Activated naive CD8-positive, alpha-beta T cell treated with anti-CD3 and anti-CD28 coated beads for 36 hours (primary cell): Measurements from ENCODE around the gene PTPRD. TPM values are rescaled to one million over a fixed set of nuclear protein-coding genes. Genes with fewer than 3 reads are reported as not detected.

Experiments used
- DNase-seq: peaks from one replicate; pipeline ENCODE4 v3.0.0; 2021
- H3K27ac Mint-ChIP-seq: one replicate; pipeline ENCODE4 v1.8.0; 2022; ENCODE audit warnings: mild to moderate bottlenecking, moderate library complexity, mixed read lengths
- H3K27me3 Mint-ChIP-seq: one replicate; pipeline ENCODE4 v1.8.0; 2022; ENCODE audit warnings: mild to moderate bottlenecking, mixed read lengths
- H3K36me3 Mint-ChIP-seq: one replicate; pipeline ENCODE4 v1.8.0; 2021; ENCODE audit warnings: mild to moderate bottlenecking, mixed read lengths
- H3K4me1 Mint-ChIP-seq: one replicate; pipeline ENCODE4 v1.8.0; 2021; ENCODE audit warnings: mixed read lengths
- H3K4me3 Mint-ChIP-seq: one replicate; pipeline ENCODE4 v1.8.0; 2022; ENCODE audit warnings: mild to moderate bottlenecking, moderate library complexity, mixed read lengths
- H3K9me3 Mint-ChIP-seq: one replicate; pipeline ENCODE4 v1.8.0; 2022; ENCODE audit warnings: mixed read lengths
- total RNA-seq, 2 experiments: library from RNA; stranded (reverse); gene quantifications; one replicate each; pipeline ENCODE4 v1.2.3, GENCODE V29; 2021

PTPRD gene
- total RNA-seq, 2 experiments from 2014 or later = 0.16 to 0.18 TPM

DNA sequence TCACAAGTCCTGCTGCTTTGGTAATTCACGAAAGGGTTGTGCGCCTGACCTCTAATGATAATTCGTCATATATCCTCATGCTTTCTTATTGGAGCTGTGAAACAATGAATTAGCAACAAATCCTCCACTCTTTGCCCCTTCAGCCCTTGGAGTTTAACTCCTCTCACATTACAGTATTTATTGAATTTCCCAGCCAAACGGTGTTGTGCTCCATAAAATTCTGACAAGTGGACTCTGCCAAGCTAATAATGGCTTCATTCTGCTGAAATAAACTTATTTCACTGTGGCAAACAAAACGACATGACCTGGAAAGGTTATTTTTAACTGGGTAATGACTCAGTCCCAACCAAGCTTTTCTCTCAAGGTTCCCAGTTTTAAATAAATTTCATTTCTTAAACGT is 1828.9 kb downstream of the PTPRD start:
- H3K27me3 Mint-ChIP-seq = no peaks in the 10 kb centered on the region
- H3K4me1 Mint-ChIP-seq = no peaks in the 10 kb centered on the region
- no peak overlapping the region for H3K4me3 Mint-ChIP-seq
- no peak overlapping the region for H3K27ac Mint-ChIP-seq
- H3K9me3 Mint-ChIP-seq = no peaks in the 10 kb centered on the region
- DNase-seq = no peak
- H3K36me3 Mint-ChIP-seq = no peaks in the 10 kb centered on the region

DNA sequence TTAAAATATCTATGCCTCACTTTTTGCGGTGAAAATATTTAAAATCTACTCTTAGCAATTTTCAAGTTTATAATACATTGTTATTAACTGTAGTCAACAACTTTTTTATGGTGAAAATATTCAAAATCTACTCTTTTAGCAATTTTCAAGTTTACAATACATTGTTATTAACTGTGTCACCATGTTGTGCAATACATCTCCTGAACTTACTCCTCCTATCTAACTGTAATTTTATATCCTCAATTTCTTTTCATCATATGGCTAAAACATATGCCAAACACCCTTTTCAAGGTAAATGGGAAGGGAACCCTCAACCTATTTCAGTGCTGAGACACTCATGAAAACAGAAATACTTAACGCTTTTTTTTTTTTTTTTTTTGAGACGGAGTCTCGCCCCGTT is 1830.6 kb downstream of the PTPRD start:
- Mint-ChIP-seq H3K36me3 (no peaks in the 10 kb centered on the region), H3K27me3 (no peaks in the 10 kb centered on the region), H3K9me3 (no peaks in the 10 kb centered on the region), H3K4me3 (no peak overlapping the region), H3K27ac (no peak overlapping the region), H3K4me1 (no peaks in the 10 kb centered on the region)
- no peak for DNase-seq

DNA sequence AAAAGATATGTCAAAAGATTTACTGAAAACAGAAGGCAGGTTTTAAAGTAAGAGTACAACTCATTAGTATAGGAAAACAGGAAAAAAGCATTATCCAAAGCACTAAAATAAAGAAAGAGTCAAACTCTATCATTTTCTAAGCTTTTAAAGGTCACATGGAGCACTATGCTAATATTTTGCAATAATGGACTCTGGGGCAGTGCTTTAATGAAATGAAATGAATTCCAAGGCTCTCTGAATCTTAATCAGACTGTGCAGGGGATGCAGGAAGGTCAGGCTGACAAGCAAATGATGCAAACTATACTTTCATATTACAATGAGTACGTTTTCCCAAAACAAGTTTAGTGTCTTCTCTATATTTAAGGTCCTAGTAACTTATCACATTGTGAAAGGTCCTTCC is 1831.3 kb downstream of the PTPRD start:
- Mint-ChIP-seq H3K9me3 (no peaks in the 10 kb centered on the region), H3K27ac (no peak overlapping the region), H3K27me3 (no peaks in the 10 kb centered on the region), H3K4me3 (no peak overlapping the region), H3K4me1 (no peaks in the 10 kb centered on the region), H3K36me3 (no peaks in the 10 kb centered on the region)
- no peak for DNase-seq

DNA sequence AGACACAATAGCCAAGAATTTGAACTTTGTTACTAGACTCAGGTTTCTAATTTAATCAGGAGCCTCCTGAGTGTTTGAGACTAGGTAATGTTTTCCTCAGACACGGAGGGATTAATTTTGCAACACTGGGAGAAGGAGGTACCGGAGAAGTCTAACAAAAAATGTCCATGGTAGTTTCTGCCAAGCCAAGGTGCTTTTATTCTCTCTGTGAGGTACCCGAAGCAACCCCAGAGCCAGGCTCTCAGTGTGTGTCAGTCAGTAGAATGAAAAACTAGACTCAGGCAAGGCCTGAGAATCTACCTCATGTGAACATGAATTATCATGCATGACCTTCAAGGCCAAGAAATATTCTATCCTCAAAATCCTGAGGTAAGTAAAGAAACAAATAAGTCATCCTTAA is 1832.4 kb downstream of the PTPRD start:
- no peak overlapping the region for H3K4me3 Mint-ChIP-seq

DNA sequence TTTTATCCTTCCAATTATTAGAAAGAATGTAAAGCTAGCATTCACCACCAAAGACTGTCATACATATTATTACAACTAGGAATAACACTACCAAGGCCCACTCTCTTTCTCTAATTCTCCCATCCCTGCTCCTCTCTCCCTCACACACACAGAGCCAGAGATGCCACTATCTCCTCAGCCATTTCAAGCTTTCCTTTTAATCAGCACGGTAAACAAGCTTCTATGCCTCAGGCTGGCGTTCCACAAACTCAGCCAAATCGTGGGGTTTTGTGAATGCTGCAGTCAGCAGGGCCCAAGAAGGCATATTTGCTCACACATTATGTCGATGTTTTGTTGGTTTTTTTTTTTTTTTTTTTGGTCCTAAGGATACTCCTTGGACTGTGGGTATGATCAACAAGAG is 1833.3 kb downstream of the PTPRD start:
- Mint-ChIP-seq H3K9me3 (no peaks in the 10 kb centered on the region), H3K27me3 (no peaks in the 10 kb centered on the region), H3K27ac (no peak overlapping the region), H3K36me3 (no peaks in the 10 kb centered on the region), H3K4me1 (no peaks in the 10 kb centered on the region), H3K4me3 (no peak overlapping the region)
- DNase-seq = no peak

More for the DNA sequence above, 1832.4 kb downstream of the PTPRD start:
- H3K27ac Mint-ChIP-seq = no peak overlapping the region
- no peaks in the 10 kb centered on the region for H3K4me1 Mint-ChIP-seq
- H3K9me3 Mint-ChIP-seq = no peaks in the 10 kb centered on the region
- H3K27me3 Mint-ChIP-seq = no peaks in the 10 kb centered on the region
- no peaks in the 10 kb centered on the region for H3K36me3 Mint-ChIP-seq
- DNase-seq = no peak

DNA sequence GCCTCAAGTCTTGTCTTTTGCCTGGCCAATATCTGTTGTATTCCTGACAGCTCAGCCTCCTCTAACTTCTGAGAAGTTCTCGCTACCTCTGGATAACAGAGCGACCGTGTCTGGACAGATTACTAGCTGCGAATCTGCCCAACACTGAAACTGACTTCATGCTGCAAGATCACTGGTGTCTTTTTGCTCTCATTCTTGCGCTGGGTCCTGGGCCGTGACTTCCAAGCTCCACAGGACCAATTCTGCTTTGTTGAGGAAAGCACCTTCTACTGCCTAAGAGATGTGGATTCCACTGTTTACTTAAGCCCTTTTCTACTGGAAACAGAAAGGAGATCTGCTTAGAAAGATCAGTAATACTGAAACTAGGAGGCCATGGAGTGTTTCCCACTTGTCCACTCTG is 1834.4 kb downstream of the PTPRD start:
- Mint-ChIP-seq H3K9me3 (no peaks in the 10 kb centered on the region), H3K27ac (no peak overlapping the region), H3K4me1 (no peaks in the 10 kb centered on the region), H3K36me3 (no peaks in the 10 kb centered on the region), H3K27me3 (no peaks in the 10 kb centered on the region), H3K4me3 (no peak overlapping the region)
- DNase-seq = no peak

DNA sequence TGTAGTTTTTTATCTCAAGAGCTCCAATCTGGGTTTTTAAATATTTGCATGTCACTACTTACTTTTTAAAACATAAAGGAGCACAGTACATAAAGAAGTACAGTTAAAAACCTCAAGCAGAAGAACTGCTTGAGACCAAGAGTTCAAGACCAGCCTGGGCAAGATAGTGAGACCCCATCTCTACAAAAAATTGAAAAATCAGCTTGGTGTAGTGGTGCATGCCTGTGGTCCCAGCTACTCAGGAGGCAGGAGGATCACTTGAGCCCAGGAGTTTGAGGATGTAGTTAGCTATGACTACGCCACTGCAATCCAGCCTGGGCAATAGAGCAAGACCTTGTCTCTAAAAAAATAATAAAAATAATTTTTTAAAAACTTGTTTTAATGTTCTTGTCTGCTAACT is 1840.5 kb downstream of the PTPRD start:
- Mint-ChIP-seq H3K27ac (no peak overlapping the region), H3K9me3 (no peaks in the 10 kb centered on the region), H3K4me3 (no peak overlapping the region), H3K4me1 (no peaks in the 10 kb centered on the region), H3K36me3 (no peaks in the 10 kb centered on the region), H3K27me3 (no peaks in the 10 kb centered on the region)
- no peak for DNase-seq

DNA sequence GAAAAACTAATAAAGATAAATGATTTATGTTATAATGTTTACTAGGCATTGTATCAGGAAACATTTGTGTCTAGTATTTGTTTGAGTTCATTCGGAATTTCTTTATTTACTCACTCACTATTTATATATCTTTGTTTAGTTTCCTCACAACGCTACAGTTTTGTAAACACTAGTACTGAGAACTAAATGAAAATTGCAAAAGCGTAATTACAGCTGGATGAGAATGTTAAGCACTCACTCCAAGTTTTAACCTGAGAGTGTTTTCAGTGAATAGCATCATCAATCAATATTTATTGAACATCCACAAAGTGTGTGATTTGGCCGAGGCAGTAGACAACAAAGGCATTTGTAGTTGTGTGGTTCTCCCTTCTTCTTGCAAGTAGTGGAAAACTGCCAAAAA is 1843.6 kb downstream of the PTPRD start:
- Mint-ChIP-seq H3K4me3 (no peak overlapping the region), H3K9me3 (no peaks in the 10 kb centered on the region), H3K4me1 (no peaks in the 10 kb centered on the region), H3K27me3 (no peaks in the 10 kb centered on the region), H3K36me3 (no peaks in the 10 kb centered on the region), H3K27ac (no peak overlapping the region)
- DNase-seq = no peak

DNA sequence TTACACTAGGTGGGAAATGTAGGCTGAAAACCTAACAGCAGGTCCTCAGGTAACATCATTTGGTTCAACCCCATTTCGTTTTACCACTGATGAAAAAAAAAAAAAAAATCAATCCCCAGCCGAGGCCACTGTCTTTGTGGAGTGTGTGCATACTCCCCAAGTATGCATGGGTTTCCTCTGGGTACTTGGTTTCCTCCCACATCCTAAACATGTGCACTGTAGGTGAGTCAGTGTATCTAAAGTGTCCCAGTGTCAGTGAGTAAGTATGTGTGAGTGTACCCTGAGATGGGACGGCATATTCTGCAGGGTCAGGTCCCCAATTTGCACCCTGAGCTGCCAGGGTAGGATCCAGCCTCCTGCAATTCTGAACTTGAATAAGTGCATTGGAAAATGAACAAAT is 1846.7 kb downstream of the PTPRD start:
- no peaks in the 10 kb centered on the region for H3K27me3 Mint-ChIP-seq
- no peak overlapping the region for H3K27ac Mint-ChIP-seq
- no peaks in the 10 kb centered on the region for H3K9me3 Mint-ChIP-seq
- H3K4me3 Mint-ChIP-seq = no peak overlapping the region
- H3K4me1 Mint-ChIP-seq = no peaks in the 10 kb centered on the region
- no peak for DNase-seq
- H3K36me3 Mint-ChIP-seq = no peaks in the 10 kb centered on the region

DNA sequence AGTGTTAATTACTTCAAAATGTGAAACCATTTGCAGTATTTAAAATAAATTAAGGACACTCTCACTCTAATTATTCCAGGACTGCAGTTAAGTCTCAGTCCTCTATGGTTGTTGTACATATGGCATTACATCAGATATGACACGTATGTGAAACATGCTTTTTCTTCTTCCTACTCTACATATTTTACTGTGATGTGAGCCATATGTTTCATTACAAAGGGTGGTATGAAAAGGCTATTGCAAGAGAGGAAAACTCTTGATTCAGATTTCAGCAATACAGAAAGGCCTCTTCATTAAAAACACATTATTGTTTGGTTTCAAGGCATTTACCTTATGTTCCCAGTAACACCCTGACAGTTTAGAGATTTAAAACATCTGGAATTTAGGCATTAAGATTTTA is 1848.8 kb downstream of the PTPRD start:
- H3K27me3 Mint-ChIP-seq = no peaks in the 10 kb centered on the region
- peaks cover 3% of the 10 kb centered on the region for H3K4me1 Mint-ChIP-seq
- no peak overlapping the region for H3K4me3 Mint-ChIP-seq
- H3K36me3 Mint-ChIP-seq = no peaks in the 10 kb centered on the region
- DNase-seq = no peak
- H3K9me3 Mint-ChIP-seq = no peaks in the 10 kb centered on the region
- no peak overlapping the region for H3K27ac Mint-ChIP-seq

DNA sequence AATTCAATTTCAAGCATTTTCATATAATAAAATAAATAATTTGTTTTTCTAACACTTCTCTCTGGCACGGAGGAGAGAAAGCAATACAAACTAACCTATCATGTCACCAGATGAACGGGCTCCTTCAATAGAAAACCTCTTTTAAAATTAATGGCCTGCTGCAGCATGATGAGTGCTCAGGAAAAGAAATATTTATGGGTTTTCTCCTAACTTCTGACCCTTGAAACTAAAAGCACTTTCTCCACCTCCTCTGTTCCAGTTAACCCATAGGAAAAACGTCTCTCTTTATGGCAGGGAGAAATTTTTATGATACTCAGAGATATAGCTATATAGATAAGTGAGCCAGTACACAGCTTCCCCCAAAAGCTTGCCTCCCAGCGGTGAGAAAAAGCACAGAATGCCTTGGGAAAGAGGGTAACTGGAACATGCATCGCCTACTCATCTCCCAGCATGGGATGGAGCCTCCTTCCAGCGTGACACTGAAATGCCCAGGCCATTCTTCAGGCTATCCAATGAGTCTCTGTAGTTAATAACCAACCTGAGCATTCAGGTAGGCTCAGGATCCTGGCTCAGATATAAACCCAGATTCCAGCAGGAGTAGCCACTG is 1850.2 kb downstream of the PTPRD start:
- Mint-ChIP-seq H3K4me1 (peaks cover 3% of the 10 kb centered on the region), H3K4me3 (no peak overlapping the region)

DNA sequence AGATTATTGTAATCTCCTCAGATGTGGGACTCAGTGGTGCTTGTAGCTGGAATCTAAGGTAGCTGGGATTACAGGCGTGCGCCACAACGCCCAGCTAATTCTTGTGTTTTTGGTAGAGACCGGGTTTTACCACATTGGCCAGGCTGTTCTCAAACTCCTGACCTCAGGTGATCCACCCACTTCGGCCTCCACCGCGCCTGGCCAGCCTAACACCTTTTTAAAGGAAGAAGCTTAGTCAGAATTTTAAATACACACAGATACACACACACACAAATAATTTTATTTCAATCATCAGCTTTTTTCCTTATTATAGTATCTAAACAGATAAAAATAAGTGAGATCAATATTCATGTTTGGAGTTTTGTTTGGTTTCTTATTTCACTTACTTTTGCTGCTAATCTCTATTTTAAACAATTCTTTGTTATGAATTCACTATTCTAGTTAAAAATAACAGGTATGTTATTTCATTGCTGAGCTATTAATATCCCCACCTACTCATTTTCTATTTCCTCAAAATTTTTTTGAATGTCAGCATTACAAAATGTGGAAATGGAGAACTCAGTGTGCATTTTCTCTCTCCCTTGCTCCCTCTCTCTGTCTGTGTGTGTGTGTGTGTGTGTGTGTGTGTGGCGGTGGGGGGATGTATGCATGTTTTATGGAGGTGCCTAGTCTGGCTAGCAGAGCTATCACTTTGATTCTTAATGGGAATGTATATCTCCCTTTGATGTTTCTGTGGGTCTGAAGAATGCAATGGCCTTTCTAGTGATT is 1852.6 kb downstream of the PTPRD start:
- Mint-ChIP-seq H3K36me3 (no peaks in the 10 kb centered on the region), H3K27me3 (no peaks in the 10 kb centered on the region), H3K27ac (no peak overlapping the region)

More for the DNA sequence above, 1850.2 kb downstream of the PTPRD start:
- H3K36me3 Mint-ChIP-seq = no peaks in the 10 kb centered on the region
- H3K27me3 Mint-ChIP-seq = no peaks in the 10 kb centered on the region
- H3K27ac Mint-ChIP-seq = no peak overlapping the region
- no peaks in the 10 kb centered on the region for H3K9me3 Mint-ChIP-seq
- DNase-seq = no peak

DNA sequence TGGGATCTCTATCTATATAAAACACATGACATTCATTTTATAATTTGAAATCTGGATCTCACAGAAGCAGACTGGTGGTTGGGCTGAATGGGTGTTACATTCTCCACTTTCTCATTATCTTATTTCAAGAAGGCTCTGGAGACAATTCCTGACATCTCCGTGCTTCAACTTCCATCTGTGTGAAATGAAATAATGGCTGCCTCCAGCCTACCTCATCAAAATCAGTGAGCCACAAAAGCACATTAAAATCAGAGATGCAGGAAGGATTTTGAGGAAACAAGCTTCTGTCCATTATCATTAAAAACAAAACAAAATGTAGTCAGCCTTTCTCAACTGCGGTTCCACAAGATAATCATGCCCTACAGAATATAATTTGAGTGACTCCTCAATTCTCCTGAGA is 1854.9 kb downstream of the PTPRD start:
- no peak overlapping the region for H3K4me3 Mint-ChIP-seq
- DNase-seq = no peak
- H3K27me3 Mint-ChIP-seq = no peaks in the 10 kb centered on the region
- no peak overlapping the region for H3K27ac Mint-ChIP-seq
- H3K9me3 Mint-ChIP-seq = no peaks in the 10 kb centered on the region
- H3K36me3 Mint-ChIP-seq = no peaks in the 10 kb centered on the region
- H3K4me1 Mint-ChIP-seq = peaks cover 3% of the 10 kb centered on the region

More for the DNA sequence above, 1852.6 kb downstream of the PTPRD start:
- Mint-ChIP-seq H3K4me3 (no peak overlapping the region), H3K9me3 (no peaks in the 10 kb centered on the region), H3K4me1 (peaks cover 3% of the 10 kb centered on the region)
- DNase-seq = no peak

DNA sequence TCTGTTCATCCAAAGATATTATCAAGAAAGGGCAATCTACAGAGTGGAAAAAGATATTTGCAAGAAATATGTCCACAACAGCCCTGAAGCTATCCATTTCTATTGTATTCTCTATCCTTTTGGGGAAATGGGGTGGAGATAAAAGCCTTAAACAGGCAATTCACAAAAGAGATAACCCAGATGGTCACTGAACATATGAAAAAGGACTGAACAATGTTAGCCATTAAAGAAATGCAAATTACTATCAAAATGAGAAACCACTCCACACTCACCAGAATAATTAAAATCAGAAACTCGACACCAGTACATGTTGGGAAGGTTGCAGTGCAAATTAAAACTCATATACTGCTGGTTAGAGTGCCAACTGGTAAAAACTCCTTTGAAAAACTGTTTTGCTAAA is 1858.1 kb downstream of the PTPRD start:
- no peaks in the 10 kb centered on the region for H3K27me3 Mint-ChIP-seq
- no peak overlapping the region for H3K27ac Mint-ChIP-seq
- no peaks in the 10 kb centered on the region for H3K36me3 Mint-ChIP-seq
- no peak overlapping the region for H3K4me3 Mint-ChIP-seq
- H3K4me1 Mint-ChIP-seq = no peaks in the 10 kb centered on the region
- no peaks in the 10 kb centered on the region for H3K9me3 Mint-ChIP-seq
- no peak for DNase-seq

DNA sequence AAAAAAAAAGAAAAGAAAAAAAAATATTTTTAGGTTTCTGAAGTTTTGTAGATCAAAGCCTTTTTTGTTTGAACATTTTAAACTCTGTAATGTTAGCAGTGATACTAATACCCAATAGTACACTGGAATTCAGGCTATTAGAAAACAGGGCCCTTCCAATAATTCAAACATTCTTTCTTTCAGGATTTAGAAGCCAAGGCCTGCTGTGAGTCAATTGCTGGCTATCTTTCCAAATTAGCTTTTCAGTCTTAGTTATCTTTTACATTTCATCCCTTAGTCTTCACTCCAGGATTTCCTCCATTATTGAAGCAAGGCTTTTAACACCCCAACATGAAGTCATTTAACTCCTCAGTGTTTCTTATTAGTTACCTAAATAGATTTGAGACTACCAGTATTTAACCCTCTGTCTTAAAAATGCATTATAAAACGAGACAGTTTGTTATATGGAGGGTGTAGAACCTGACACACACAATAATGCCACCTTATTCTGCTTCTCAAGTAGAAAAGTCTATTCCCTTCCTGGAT is 1861.3 kb downstream of the PTPRD start:
- no peaks in the 10 kb centered on the region for H3K4me1 Mint-ChIP-seq
- H3K9me3 Mint-ChIP-seq = no peaks in the 10 kb centered on the region
- H3K27me3 Mint-ChIP-seq = no peaks in the 10 kb centered on the region
- DNase-seq = no peak
- no peak overlapping the region for H3K27ac Mint-ChIP-seq
- no peaks in the 10 kb centered on the region for H3K36me3 Mint-ChIP-seq
- H3K4me3 Mint-ChIP-seq = no peak overlapping the region

DNA sequence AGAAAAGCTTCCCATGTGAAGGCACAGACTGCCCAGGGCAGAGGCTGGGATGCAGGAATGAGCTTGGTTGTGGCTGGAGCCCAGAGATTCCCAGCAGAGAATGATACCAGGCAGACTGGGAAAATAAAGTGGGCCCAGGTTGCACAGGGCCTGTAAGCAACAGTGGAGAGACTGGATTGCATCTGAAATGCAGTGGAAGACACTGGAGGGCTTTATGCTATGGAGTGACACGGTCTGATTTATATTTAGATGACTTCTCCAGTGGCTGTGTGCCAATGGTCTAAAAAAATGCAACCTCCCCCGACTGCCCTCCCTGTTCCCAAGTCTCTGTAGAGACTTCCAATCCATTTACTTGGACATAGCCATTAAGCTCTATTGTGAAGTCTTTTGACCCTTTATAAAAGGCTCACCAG is 1862.2 kb downstream of the PTPRD start:
- DNase-seq = no peak
- Mint-ChIP-seq H3K4me1 (no peaks in the 10 kb centered on the region), H3K4me3 (no peak overlapping the region), H3K27me3 (no peaks in the 10 kb centered on the region), H3K9me3 (no peaks in the 10 kb centered on the region), H3K27ac (no peak overlapping the region), H3K36me3 (no peaks in the 10 kb centered on the region)
